Measurements from ENCODE around the gene USP54.
"Not testable (repeated sequence)": the region's sequence is repeated elsewhere in the genome, so short reads cannot be mapped to it uniquely, and the experiment has no call there.

Gene USP54

GRCh38 chr10:73590881-73591799 is at the start of gene USP54:
USP54 (minus strand) TSS chr10:73591342; CDS start chr10:73575658, 15,684 bp downstream.
- DNase-seq, result no peak

- no peak for DNase-seq
Measured at GRCh38 chr10:73639286-73639685, 48.1 kb upstream of the USP54 start.

DNA sequence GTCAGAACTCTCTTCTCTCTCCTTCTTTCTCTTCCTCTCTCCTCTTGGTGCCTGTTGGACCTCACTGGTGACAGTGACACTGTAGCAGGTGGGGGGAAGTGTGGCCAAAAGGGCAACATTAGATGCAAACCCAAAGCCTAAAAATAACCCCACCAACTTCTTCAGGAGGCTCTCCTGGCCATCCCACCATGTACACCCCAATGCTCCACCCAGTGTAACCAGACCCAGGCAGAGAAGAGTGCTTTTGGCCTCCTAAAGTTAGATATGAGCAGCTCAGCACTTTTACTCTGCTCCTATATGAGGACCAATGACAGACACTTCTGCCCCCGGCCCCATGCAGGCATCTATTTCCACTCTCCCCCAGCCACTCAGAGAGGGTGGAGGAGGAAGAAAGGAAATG is 44.6 kb upstream of the USP54 start:
- DNase-seq, result no peak

GRCh38 chr10:73634421-73634820 is 43.3 kb upstream of the USP54 start:
- no peak for DNase-seq

- no peak for DNase-seq
Measured at GRCh38 chr10:73629165-73629564, 38.0 kb upstream of the USP54 start.

DNA sequence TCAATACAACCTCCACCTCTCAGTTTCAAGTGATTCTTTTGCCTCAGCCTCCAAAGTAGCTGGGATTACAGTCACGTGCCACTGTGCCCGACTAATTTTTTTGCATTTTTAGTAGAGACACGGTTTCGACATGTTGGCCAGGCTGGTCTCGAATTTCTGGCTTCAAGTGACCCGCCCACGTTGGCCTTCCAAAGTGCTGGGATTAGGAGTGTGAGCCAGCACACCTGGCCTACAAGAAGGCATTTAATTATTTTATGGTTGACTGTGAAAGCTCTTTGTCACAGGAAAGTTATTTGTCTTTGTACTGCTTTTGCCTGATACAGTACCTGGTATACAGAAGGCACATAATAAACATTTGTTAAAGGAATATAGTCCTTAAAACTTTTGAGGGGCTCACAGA is 37.3 kb upstream of the USP54 start:
- no peak for DNase-seq

GRCh38 chr10:73627300-73627699 is 36.2 kb upstream of the USP54 start:
- no peak for DNase-seq

- peak; percentile 54 for DNase-seq
Measured at GRCh38 chr10:73625884-73626752, 35.0 kb upstream of the USP54 start.

DNA sequence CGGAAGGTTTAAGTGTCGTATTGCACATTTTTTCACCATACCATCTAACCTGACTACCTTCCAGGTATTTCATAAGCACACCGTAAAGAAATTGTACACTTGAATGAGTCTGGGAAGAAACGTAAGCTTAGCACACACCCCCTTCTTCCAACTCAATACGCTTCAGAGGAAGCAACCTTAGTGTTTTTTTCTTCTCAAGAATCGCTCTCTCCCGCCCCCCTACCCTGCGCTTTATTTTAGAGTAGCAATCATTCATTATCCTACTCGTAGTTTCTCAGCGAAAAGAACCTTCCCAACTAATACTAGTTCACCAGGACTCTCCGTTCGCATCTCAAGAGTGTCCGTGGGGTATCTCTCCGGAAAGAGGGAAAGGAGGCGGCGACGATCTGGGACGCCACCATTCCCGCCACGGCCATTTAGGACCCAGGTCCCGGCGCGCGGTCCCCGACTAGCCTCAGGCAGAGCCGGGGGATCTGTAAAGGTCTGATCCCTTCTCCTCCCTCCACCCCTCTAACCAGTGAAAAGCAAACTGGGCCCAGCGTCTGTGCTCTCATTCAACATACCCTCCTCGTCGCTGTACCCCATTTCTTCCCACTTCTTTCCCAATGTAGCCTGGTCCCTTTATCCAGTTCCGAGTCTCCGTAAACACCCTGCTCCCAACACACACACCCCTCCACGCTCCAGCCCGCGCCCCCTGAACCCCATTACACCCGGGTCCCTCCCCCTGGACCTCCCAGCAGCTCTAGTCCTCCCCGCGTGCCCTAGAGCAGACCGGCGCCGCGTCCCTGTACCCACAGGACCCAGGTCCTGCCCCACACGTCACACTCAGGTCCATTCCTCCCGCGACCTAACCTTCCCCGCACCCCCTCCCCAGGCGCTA is 34.1 kb upstream of the USP54 start:
- DNase-seq, result no peak

GRCh38 chr10:73623056-73623455 is 31.9 kb upstream of the USP54 start:
- DNase-seq, result no peak

DNA sequence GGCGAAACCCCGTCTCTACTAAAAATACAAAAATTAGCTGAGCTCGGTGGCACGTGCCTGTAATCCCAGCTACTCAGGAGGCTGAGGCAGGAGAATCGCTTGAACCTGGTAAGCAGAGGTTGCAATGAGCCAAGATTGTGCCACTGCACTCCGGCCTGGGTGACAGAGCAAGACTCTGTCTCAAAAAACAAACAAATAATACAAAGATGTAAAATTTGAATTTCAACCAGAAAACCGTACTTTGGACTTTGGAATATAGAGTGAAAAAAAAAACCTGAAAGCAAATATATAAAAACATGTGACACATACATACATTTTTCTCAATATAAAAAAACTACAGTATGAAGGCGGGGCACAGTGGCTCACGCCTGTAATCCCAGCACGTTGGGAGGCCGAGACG is 29.8 kb upstream of the USP54 start:
- not testable (repeated sequence) for DNase-seq

- not testable (repeated sequence) for DNase-seq
Measured at GRCh38 chr10:73617143-73617542, 26.0 kb upstream of the USP54 start.

DNA sequence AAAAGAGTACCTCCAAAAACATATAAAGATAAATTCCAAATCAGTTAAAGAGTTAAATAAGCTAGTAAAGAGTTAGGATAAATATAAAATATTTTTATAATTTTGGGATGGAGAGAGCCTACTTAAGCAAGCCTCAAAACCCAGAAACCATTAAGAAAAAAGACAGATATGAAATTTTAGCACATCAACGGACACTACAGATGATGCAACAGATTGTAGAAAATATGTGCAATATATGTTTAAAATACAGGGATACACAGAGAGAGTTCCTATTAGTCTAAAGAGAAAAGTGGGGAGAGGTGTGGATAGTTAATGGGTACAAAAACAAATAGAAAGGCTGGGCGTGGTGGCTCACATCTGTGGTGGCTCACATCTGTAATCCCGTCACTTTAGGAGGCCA is 23.6 kb upstream of the USP54 start:
- DNase-seq, result no peak

GRCh38 chr10:73609116-73609515 is 18.0 kb upstream of the USP54 start:
- no peak for DNase-seq

DNA sequence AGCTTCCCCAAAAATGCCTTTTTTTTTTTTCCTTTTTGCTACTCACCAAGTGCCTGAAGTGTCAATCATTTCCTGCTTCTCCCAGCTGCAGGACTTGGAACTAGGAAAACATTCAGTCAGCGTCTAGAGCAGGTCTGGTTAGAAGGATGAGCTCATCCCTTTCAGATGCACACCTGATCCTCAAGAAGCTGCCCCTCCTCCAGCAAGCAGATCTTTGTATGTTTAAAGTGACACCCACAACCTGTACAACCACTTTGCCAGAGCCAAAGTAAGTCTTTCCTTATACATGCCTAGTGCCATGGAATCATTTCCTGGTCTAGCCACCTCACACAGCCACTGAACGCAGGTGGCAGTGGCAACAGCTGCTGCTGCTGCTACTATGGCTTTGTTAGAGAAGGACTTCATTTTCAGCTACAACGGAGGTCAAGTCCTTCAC is 10.4 kb upstream of the USP54 start:
- DNase-seq, result no peak

GRCh38 chr10:73597346-73597745 is 6.2 kb upstream of the USP54 start:
- DNase-seq, result no peak

GRCh38 chr10:73593812-73594211 is 2.7 kb upstream of the USP54 start:
- DNase-seq, result no peak

GRCh38 chr10:73593110-73593509 is 2.0 kb upstream of the USP54 start:
- DNase-seq, result no peak

GRCh38 chr10:73591935-73592699 is 975 bp upstream of the USP54 start:
- no peak for DNase-seq

DNA sequence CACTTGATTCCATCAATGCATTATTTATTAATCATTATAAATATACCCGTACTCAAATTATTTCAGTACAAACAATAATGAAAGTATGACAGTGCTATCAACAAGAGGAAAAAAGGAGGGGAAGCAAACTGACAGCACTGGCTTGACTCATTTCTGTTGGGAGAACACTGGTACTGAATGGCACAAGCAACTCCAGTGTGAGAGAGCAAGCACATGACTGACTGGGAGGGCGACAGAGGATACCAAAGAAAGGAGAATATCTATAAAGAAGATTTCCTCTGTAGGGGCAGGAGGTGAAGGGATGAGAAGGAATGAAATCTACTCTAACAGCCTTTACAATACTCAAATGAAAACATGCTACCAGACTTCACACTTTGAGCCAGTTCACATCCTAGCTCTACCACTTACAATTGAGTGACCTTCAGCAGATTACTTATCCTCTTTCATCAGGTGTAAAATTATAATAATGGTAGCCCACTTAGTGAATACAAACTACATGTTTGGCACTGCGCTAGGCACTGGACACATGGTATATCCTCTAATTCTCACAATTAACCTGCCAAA is 1.5 kb downstream of the USP54 start:
- no peak for DNase-seq

- no peak for DNase-seq
Measured at GRCh38 chr10:73588656-73589055, 2.5 kb downstream of the USP54 start.

GRCh38 chr10:73586583-73586984 is 4.6 kb downstream of the USP54 start:
- DNase-seq, result no peak

Measured in NCI-H1417 treated with DMSO at 0.1 percent for 48 hours (cell line).